GM12892 (cell line): Measurements from ENCODE around the gene THSD7B.
"Not testable (repeated sequence)": the region's sequence is repeated elsewhere in the genome, so short reads cannot be mapped to it uniquely, and the experiment has no call there.

Experiments
- DNase-seq: peaks from one replicate; pipeline ENCODE4 v3.0.0; 2011; ENCODE audit not compliant: insufficient read length
- FAIRE-seq: peaks from 2 replicates; lab custom pipeline; 2011; peaks lifted over from hg19 to GRCh38; lab: Jason Lieb, UNC
- POLR2A ChIP-seq: IDR thresholded peaks from 2 replicates; pipeline ENCODE4 v1.6.1; 2011; ENCODE audit warnings: low read depth, low read length, control low read depth
- POLR2AphosphoS5 ChIP-seq: IDR thresholded peaks from 2 replicates; pipeline ENCODE4 v1.6.1; 2011; ENCODE audit warnings: low read depth, low read length, control low read depth
- TAF1 ChIP-seq: IDR thresholded peaks from 2 replicates; pipeline ENCODE4 v1.6.1; 2011; ENCODE audit warnings: low read depth, mild to moderate bottlenecking, control low read depth, low read length, borderline replicate concordance

The THSD7B gene

GRCh38 chr2:137522620-137523011 is 757.3 kb downstream of the THSD7B start:
- TF ChIP-seq TAF1: no peak
- DNase-seq: no peak
- no peak for FAIRE-seq

- DNase-seq (no peak), FAIRE-seq (no peak)
- TF ChIP-seq TAF1: no peak
- TF ChIP-seq POLR2A: no peak
- TF ChIP-seq POLR2AphosphoS5: no peak
These were observed 758.6 kb downstream of the THSD7B start for GRCh38 chr2:137523931-137524330.

GRCh38 chr2:137525132-137525531 is 759.8 kb downstream of the THSD7B start:
- DNase-seq (no peak), FAIRE-seq (no peak)
- no peak for TF ChIP-seq POLR2A
- no peak for TF ChIP-seq TAF1

GRCh38 chr2:137525641-137526190 is 760.4 kb downstream of the THSD7B start:
- DNase-seq: no peak
- no peak for TF ChIP-seq POLR2A
- TF ChIP-seq TAF1: no peak
- TF ChIP-seq POLR2AphosphoS5: no peak
- no peak for FAIRE-seq

GRCh38 chr2:137535897-137536296 is 770.6 kb downstream of the THSD7B start:
- DNase-seq (no peak), FAIRE-seq (no peak)
- TF ChIP-seq POLR2A (no peak), POLR2AphosphoS5 (no peak), TAF1 (no peak)

- TF ChIP-seq TAF1: no peak
- TF ChIP-seq POLR2A: no peak
- no peak for TF ChIP-seq POLR2AphosphoS5
- DNase-seq: no peak
- no peak for FAIRE-seq
These were observed 774.0 kb downstream of the THSD7B start for GRCh38 chr2:137539336-137539735.

- no peak for FAIRE-seq
- TF ChIP-seq POLR2A: no peak
- no peak for TF ChIP-seq TAF1
- TF ChIP-seq POLR2AphosphoS5: no peak
- DNase-seq: no peak
These were observed 782.5 kb downstream of the THSD7B start for GRCh38 chr2:137547842-137548241.

GRCh38 chr2:137566387-137566786 is 801.0 kb downstream of the THSD7B start:
- no peak for DNase-seq
- TF ChIP-seq POLR2A (no peak), TAF1 (no peak), POLR2AphosphoS5 (no peak)
- no peak for FAIRE-seq

- no peak for DNase-seq
- TF ChIP-seq POLR2A (no peak), POLR2AphosphoS5 (no peak), TAF1 (no peak)
- FAIRE-seq: no peak
These were observed 805.1 kb downstream of the THSD7B start for GRCh38 chr2:137570484-137570883.

GRCh38 chr2:137587834-137588233 is 822.5 kb downstream of the THSD7B start:
- DNase-seq, FAIRE-seq: not testable (repeated sequence)

- DNase-seq, FAIRE-seq: not testable (repeated sequence)
These were observed 823.2 kb downstream of the THSD7B start for GRCh38 chr2:137588578-137588977.

GRCh38 chr2:137590102-137590501 is 824.8 kb downstream of the THSD7B start:
- FAIRE-seq (no peak), DNase-seq (no peak)
- no peak for TF ChIP-seq POLR2AphosphoS5

- FAIRE-seq (no peak), DNase-seq (no peak)
- TF ChIP-seq TAF1: no peak
These were observed 842.5 kb downstream of the THSD7B start for GRCh38 chr2:137607722-137608318.
